GM08714 (cell line): Measurements from ENCODE around the gene PSAP.

Experiments used
- H3K4me3 ChIP-seq: fragments of 200-500 bp; sonication (Bioruptor generic); 2 replicates; pipeline ENCODE4 v1.5.1; 2014; ENCODE audit warnings: mild to moderate bottlenecking, low read length, inconsistent platforms
- ZNF274 ChIP-seq: IDR thresholded peaks from 2 replicates; pipeline ENCODE4 v1.6.1; 2012; ENCODE audit warnings: mild to moderate bottlenecking, low read depth, low read length

PSAP gene

DNA sequence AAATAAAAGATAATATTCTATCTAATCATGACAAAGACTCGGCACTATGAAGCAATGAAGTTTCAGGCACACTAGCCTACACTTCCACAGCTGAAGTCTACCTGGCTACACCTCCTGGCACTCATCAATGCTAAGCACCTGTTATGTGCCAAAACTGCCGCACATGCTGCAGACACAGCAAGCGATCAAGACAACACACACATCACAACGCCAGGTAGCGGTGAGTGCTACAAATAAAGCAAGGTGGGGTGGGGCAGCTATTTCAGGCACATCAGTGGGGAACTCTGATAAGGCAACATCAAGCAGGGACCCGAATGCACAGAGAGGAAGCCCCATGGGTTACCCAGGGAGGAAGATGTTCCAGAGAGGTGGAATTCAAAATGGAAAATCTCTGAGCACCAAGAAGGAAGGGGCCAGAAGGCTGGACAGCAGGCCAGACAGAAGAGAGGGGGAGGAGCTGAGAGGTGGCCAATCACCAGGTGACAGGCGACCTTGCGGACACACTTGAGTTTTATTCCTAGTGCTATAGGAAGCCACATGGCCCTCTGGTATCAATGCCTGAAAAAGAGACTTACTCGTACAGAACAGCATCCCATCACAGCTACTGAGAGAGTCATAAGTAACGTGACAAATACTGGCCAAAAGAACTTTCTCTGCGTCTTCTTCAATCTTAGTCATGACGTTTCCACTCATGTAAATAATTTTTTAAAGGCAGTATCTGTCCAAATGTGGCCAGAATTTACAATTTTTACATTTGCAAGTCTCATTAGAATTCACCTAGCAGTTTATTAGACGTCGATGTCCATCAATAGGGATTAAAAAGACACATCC, 8.0 kb downstream of the PSAP start:
- H3K4me3 ChIP-seq: no peak overlapping the region
- TF ChIP-seq ZNF274: no peak

DNA sequence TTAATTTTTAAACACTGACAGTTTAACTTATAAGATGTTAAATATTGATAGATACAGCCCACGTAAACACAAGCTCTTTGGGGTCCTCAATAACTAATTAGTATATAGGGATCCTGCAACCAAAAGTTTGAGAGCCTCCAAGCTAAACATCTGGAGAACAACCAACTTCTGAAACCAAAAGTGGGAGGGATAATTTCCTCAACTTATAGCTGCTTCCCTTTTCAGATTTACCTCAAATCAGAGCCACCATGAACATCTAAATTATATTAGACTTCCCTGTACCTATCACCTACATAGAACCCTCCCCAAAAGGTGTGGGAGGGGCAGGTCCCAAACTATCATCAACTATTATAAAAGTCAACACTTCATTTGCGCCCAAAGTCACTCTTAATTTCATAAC, 8.6 kb downstream of the PSAP start:
- TF ChIP-seq ZNF274: no peak
- H3K4me3 ChIP-seq: no peak overlapping the region

DNA sequence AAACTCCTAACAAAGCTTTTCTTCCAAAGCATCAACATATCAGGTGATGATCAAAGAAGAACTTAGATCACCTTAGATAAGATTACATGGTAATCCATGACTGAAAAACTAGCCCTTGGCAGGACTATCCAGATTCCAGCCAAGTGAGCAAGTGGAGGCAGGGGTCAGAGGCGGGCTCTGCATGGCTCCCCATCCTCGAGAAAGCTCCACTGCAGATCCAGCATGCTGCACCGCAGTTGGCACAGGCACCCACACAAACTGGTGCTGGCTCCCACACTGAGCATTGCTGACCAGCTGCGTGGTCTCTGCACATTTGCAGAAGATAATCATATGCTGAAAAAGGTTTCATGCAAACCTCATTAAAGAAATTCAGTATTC, 10.1 kb downstream of the PSAP start:
- H3K4me3 ChIP-seq: no peak overlapping the region
- TF ChIP-seq ZNF274: no peak

DNA sequence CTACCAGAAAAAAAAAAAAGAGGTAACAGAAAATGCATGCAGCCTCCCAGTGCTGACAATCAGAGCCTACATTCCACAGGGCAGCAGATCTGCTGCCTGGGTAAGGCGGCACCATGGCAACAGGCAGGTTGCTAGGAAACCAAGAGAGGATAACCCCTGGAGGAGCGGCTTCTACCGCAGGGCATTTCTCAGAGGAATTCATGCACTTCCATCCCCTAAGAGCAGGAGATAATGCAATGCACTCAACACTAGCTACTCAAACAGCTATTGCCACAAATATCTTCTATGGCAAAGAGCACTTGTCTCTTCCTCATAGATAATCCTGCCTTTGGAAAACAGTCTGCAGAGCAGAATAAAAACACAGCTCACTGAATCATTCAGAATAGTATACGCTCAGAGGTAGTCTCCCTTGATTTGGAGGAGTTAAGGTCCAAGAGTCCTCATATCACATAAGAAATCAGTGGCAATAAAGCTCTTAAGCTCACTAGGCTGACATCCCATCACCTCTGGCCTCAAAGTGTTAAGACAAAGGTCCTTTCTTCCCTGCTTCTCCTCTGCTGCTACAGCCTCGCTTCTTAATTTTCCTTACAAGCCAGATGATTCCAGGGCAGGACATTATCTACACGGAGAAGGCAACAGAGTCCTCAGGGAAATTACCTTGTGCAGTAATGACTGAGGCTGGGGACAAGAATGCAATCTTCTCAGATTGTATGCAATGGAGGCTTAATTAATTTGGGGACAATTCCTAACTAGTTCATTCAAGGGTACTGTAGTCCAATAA, 10.7 kb downstream of the PSAP start:
- no peak for TF ChIP-seq ZNF274
- H3K4me3 ChIP-seq: no peak overlapping the region

DNA sequence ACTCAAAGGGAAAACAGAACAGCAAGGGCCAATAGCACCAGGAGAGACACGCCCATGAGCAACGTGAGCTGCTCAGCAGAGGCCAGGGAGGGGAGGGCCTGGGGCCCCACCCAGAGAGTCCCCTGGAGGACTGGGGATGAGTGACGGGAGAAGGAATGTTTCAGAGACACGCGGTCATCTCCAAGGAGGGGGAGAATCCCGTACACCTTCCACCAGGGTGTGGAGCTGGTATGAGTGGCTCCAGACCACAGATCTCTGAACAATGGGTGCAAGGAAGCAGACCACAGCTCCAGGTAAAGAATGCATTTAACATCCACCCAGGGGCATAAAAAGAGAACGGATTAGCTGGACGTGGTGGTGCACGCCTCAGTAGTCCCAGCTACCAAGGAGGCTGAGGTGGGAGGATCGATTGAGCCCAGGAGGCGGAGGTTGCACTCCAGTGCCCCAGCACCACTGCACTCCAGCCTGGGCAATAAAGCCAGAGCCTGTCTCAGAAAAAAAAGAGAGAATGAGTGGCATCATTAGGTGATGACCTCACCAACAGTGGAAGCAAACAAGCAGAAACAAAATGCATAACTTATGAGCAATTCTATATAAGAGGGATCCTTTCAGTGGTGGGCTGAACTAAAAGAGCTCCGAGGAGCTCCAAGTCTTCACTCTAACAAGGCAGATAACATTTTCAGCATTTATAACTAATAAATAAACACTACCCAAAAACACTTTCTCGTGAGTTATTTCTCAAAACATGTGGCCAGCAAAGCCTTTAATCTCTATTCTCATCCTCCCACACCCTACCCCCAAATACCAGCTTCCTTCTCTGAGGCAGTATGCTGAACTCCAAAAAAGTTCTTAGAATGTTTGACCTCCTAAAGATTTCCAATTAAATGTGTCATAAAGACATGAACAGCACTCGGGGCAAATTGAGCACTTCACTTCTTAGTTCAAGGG, 12.5 kb downstream of the PSAP start:
- TF ChIP-seq ZNF274: no peak
- H3K4me3 ChIP-seq: no peak overlapping the region

DNA sequence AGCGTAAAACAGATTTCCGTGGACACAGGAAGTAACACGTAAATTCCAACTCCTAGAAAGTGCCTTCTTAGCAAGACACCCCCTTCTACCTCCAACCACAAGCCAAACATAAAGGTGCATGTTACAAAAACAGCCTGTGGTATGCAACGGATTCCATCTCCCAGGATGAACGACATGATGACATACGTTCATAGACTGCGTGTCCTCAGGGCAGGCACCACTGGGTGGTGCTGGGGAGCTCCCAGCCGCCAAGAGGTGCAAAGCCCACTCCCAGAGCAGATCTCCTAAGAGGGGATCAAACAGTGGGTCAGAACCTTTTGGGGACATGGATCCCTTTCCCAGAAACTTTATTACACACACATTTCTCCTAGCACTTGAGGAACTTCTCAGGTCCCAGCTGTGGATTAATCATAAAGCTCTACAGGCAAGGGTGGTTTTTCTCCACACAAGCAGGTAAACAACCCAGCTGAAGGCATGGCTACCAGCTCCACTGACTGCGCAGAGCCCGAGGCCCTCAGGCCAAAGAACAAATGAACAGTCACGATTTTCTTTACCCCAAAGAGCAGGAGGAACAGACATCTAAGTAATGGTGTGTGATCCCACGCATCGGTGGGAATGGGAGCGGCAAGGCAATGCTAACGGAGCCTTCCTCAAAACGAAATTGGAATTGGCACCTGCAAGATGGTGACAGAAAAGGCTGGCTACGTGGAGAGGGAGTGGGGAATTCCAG, 13.8 kb downstream of the PSAP start:
- peak overlapping the region; percentile 11; the same call in 1 of the 2 replicates for H3K4me3 ChIP-seq
- TF ChIP-seq ZNF274: no peak

DNA sequence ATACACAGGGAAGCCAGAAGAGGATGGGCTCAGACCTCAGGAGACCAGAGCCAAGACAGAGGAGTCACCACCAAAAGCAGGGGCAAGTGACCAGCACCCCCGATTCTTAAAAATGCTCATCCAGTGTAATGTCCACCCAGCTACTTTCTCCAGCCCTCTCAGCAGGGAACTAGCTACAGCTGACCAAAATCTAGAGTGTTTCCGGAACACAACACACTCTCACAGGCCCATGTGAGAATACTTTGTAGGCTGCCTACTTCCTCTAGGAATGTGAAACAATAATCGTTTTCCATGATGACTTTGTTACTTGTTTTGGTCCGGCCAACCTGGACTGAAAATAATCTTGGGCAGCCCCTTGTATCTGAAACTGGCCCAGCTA, 14.5 kb downstream of the PSAP start:
- no peak for TF ChIP-seq ZNF274
- peak overlapping the region; percentile 11; the same call in 1 of the 2 replicates for H3K4me3 ChIP-seq

DNA sequence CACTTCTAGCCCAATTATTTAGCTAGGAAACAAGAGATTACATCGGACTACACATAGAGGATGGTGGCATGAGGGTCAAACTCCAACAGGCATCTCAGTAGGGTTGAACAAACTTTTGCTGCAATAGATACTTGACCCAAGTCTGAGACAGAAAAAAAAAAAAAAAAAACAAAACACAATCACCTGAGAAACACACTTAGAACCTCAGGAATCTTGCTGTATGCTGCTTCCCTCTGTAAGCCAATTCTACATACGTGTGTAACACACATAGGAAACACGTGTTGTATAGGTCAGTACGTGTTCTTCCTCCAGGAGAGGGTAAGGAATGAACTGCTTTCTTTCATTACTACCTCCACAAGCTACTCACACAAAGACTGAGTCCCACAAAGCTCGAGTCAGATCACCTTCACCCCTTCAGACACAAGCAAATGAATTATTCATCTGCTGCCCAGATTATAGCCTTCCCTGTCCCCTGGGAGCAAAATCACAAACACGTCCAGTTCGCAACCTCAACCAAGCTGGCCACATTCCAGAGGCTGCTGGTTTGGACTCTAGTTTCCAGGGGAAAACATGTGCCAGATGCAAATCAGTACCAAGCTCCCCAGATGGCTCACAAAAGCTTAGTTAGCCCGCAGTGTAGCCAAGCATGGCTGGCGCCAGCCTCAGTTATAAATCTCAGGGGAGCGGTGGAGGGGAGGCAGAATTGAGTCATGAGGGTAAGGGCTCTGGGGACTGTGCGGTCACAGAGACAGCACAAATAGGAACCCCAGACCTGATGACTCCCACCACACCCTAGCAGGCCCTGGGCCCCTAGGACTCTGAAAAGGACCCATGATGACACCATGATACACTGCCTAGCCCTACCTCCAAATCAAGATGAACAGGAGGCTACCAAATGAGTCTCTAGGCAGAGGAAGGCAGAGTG, 15.1 kb downstream of the PSAP start:
- peak overlapping the region; percentile 24; the same call in 1 of the 2 replicates for H3K4me3 ChIP-seq
- no peak for TF ChIP-seq ZNF274

DNA sequence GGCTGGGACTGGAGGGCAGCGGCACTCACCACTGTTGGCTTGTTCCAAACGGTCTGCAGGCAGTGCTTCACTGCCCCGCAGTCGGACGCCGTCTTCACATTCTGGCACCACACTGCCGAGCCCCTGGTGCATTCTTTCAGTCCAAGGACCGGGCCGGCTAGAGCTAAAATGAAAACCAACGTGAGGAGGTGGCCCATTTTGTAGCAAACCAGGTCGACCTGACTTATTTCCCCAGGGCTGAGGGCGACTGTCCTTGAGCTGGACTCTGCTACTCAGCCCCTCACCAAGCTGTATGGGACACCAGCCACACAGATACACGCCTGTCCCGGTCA, 16.7 kb downstream of the PSAP start:
- no peak overlapping the region for H3K4me3 ChIP-seq

DNA sequence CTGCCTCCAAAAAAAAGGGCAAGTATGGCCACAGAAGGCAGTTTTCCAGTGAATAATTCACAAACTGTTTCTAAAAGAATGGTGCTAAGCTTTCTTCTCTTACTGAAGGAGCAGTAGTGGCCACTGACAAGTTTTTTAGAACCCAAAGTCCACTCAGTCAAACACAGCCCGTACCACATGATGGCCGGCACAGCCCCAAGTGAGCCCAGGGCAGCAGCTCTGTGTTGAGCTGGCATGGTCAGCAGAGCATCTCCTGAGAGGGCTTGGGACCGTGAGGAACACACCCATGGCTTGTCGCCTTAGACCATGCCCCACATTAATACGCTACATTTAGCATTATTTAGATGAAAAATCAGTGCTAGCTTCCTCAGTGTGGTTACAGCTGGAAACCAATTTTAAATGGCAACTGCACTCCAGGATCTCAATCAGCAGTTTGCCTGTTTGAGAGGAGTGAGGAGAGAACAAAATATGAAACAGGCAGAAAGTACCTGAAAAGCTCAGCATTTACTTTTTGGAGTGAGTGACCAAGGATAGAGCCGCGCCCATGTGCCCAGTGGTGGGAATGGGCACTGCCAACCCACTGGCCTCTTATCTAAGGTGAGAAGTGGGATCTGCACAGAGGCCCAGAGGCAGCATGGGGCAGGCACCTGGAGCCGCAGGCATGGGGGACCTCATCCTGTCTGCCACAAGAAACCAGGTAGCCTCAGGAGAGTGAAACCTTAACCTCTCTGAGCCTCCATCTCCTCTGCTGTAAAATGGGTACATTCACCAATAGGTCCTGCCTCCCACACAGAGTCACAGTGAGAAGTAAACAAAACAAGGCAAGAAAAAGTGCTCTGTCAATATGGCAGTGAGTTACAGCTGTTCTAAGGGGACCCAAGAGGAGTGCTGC, 17.4 kb downstream of the PSAP start:
- no peak overlapping the region; the same call in 1 of the 2 replicates for H3K4me3 ChIP-seq
- no peak for TF ChIP-seq ZNF274

More for the DNA sequence above, 16.7 kb downstream of the PSAP start:
- no peak for TF ChIP-seq ZNF274

DNA sequence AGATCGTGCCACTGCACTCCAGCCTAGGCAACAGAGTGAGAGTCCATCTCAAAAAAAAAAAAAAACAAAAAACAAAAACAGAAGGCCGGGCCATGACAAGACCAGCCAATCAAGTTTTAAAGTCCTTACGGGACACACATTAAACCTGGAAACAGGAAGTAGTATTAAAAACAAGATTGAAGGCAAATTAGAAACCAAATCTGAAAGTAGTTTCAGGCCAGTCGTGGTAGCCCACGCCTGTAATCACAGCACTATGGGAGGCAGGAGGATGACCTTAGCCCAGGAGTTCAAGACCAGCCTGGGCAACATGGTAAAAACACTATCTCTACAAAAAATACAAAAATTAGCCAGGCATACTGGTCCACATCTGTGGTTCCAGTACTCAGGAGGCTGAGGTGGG, 18.1 kb downstream of the PSAP start:
- TF ChIP-seq ZNF274: no peak
- no peak overlapping the region; the same call in 1 of the 2 replicates for H3K4me3 ChIP-seq
